Hematopoietic multipotent progenitor cell (in vitro differentiated cells): ENCODE data around the gene DBNDD1. TPM values are rescaled to one million over a fixed set of nuclear protein-coding genes. Genes with fewer than 3 reads are reported as not detected.

ENCODE experiments used
- DNase-seq, 3 donors: peaks; one replicate each; pipeline ENCODE4 v3.0.0-alpha.2; 2011 to 2015; ENCODE audit warnings: low read depth in 2 of 3, low spot score in 2 of 3
- total RNA-seq: library from RNA; depleted of rRNA; stranded (reverse); fragments of >200 nt; gene quantifications from one replicate; pipeline ENCODE4 v1.2.3, GENCODE V29; 2012

The DBNDD1 gene
- total RNA-seq, 1 donor: 1.1 TPM

DNA sequence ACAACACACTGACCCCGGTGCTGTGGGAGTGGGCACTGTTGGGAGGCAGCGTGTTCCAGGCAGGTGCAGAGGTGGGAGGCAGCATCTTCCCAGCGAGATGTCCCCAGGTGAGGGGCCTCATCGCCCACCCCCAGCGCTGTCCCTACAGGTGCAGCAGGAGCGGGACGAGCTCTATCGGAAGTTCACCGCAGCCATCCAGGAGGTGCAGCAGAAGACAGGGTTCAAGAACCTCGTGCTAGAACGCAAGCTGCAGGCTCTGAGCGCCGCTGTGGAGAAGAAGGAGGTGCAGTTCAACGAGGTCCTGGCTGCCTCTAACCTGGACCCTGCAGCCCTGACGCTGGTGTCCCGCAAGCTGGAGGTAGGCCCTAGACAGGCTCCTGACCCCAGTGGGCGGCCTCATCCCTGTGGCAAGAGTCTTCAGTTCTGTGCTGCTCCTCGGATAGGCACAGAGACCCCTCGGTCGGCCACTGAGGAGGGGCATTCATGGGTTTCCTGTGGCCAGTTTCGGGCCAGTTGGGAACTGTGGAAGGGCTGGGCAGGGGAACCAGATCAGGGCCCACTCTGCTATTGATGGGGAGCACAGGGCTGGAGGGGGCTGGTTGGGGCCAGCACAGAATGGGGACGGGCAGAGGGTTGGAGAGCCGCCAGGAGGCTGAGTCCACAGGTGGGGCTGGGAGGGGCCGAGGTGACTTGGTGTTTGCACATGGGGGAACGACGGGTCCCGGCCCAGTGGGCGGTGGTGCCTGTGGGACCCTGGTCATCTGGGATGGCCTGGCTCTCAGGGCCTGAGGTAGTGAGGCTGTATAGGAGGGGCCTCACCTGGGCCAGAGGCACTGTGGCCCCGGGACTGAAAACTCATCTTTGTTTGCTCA, 21.1 kb upstream of the DBNDD1 start:
- DNase-seq: no peak

DNA sequence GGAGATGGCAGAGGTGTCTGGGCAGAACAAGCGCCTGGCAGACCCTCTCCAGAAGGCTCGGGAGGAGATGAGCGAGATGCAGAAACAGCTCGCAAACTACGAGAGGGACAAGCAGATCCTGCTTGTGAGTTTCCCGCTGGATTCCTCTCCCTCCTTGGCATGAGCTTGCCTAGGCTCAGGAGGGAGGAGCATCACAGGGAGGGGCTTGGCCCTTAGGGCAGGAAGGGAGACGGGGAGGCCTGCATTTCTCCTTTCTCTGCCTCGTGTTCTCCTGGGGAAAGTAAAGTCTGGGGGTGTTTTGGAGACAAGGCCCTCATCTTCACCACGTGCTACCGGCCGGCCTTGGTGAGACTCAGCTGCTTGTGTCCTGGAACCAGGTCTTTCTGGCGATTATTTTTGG, 18.0 kb upstream of the DBNDD1 start:
- DNase-seq: no peak

DNA sequence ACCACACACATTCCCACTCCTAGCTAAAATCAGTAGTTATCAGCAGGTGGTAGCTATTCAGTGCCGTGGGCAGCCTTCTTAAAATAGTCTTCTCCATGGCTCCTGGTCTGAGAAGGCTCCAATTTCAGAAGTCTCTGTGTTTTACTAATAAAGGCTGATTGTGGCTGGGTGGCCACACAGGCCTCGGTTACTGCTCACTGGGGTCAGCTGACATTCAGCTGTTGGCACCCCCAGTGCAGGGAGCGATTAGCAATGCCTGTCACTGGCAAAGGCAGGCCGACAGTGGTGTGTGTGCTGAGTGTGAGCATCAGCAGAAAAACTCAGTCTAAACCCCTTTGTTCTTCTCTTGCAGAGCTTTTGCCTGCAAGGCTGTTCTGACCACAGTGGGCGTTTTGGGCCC, 16.6 kb upstream of the DBNDD1 start:
- no peak for DNase-seq

DNA sequence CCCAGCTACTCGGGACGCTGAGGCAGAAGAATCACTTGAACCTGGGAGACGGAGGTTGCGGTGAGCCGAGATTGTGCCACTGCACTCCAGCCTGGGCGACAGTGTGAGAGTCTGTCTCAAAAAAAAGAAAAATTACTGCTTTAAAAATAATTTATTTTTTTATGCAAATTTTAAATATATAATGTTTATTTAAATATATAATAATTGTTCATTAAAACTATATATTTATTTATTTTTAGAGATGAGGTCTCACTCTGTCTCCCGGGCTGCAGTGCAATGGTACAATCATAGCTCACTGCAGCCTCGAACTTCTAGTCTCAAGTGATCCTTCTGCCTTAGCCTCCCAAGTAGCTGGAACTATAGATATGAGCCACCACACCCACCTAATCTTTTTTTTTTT, 15.2 kb upstream of the DBNDD1 start:
- no peak for DNase-seq

DNA sequence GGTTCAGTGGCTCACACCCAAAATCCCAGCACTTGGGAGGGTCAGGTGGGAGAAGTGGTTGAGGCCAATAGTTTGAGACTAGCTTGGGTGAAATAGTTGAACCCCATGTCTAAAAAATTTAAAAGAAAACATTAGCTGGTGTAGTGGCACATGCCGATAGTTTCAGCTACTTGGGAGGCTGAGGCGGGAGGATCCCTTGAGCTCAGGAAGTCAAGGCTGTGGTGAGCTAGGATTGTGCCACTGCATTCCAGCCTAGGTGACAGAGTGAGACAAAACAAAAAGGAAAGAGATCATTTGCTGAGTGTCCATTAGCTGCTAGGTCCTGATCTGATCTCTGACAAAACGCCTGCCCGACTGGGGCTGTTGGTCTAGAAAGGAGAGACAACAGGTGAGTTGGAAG, 14.1 kb upstream of the DBNDD1 start:
- DNase-seq: no peak

DNA sequence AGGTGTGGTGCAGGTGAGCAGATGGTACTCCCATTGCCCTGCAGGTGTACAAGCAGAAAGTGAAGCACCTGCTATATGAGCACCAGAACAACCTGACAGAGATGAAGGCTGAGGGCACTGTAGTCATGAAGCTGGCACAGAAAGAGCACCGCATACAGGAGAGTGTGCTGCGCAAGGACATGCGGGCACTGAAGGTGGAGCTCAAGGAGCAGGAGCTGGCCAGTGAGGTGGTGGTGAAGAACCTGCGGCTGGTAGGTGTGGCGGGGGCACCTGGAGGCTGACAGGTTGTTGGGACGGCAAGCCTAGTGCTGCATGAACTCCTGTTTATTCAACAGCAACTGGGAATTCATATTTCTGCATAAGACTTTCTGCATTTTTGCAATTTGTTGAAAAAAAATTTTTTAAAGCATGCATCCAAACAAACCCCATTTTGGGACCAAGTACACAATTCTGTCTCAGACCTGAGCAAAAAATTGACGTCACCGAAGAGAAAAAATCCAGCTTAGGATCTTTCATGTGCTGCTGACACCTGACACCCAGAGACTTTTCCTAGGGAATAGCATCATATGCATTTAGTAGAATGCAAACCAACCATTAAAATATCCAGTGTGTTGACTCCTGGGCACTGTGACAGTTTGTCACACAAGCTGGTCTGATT, 13.5 kb upstream of the DBNDD1 start:
- no peak for DNase-seq

DNA sequence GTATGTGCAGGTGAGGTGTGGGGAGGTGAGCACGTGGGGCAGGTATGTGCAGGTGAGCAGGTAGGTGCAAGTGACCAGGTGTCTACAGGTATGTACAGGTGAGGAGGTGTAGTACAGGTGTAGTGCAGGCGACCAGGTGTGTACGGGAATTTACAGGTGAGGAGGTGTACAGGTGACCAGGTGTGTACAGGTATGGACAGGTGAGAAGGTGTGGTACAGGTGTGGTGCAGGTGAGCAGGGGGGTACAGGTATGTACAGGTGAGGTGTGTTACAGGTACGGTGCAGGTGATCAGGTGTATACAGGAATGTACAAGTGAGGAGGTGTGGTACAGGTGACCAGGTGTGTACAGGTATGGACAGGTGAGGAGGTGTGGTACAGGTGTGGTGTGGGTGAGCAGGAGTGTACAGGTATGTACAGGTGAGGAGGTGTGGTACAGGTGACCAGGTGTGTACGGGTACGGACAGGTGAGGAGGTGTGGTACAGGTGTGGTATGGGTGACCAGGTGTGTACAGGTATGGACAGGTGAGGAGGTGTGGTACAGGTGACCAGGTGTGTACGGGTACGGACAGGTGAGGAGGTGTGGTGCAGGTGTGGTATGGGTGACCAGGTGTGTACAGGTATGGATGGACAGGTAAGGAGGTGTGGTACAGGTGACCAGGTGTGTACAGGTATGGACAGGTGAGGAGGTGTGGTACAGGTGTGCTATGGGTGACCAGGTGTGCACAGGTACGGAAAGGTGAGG, 12.8 kb upstream of the DBNDD1 start:
- DNase-seq: peak in 1 of 3 donors; percentile 44

DNA sequence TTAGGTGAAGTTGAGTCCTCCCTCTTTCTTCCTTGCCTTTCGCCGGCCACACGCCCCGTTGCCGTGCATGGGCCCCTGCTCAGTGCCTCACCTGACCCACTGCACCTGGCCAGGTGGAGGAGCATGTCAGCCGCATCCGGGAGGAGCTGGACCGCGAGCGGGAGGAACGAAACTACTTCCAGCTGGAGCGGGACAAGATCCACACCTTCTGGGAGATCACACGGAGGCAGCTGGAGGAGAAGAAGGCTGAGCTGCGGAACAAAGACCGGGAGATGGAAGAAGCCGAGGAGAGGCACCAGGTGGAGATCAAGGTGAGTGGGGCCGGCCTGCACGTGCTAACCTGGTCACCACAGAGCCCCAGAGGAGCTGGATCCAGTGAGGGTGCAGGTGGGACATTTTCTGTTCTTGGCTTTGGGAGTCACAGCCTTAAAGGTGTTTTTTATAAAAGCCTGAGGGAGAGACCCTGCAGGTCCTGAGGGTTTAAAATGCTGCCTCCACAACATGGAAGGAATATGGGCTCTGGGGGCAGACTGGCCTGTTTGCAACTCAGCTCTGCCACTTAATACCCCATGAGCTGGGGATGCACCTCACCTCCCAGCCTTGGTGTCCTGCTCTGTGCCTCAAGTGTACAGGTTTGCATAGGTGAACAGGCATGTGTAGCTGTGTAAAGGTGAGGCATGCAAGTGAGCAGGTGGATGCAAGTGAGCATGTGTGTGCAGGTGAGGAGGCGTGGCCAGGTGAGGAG, 12.1 kb upstream of the DBNDD1 start:
- DNase-seq: no peak

DNA sequence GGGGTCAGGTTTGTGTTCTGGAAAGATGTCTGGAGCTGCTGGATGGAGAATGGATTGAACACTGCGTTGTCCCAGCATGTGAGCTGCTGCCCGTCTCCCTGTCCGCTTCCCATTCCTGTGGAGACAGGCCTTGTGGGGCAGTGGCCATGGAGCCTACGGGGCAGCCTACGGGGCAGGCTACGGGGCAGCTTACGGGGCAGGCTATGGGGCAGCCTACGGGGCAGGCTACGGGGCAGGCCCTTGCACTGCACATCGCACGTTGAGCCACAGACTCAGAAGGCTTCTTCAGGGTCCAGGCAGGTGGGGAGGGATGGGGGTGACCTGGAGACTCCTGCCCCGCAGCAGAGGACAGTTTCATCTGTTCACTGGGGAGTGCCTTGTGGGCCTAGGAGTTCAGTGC, 9.7 kb upstream of the DBNDD1 start:
- no peak for DNase-seq

DNA sequence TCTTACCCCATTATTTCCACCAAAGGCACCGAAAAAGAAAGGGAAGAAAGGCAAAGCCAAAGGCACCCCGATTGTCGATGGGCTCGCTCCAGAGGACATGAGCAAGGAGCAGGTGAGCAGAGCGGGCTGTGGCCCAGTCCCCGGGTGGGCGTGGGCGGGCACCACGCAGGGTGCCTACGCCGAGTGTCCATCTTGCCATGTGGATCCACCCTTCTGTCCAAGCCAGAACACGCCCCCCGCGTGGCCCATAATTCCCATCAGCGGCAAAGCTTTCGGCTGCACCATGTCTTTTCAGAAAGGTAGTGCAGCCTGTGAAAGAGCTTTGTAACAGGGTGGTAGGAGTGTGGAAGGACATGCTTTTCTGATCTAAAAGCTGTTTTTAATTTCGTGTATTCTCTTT, 8.4 kb upstream of the DBNDD1 start:
- no peak for DNase-seq

DNA sequence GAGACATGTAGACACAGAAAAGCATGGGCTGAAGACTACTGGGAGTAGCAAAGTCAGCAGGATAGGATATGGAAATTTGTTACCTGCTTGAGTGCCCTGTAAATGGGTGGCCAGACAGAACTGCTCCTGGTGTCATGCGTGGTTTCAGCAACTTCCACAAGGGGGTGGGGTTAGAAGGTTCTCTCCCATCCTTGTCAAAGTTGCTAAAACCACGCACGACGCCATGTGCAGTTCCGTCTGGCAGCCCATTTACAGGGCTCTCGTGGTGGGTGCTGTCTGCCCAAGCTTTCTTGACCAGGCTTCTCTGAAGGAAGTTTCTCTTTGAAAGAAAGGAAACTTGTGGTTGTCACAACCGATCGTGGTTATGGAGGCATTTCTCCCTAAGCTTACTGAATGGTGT, 6.9 kb upstream of the DBNDD1 start:
- DNase-seq: no peak

DNA sequence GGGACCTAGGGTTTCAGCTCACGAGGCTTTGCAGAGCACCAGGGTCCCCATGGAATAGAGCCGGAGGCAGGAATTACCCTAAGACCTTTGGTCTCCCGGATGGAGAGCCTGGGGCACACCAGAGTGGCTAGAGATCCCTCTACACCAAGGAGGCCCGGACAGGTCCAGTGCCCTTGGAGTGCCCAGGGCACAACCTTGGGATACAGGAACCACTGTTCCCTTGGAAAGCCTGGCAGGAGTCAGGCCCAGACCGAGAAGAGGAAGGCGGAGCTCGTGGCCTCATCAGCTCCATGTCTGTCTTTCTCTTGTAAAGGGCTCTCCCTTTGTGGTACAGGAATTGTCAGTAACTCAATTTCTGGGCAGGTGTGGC, 3.8 kb upstream of the DBNDD1 start:
- no peak for DNase-seq

DNA sequence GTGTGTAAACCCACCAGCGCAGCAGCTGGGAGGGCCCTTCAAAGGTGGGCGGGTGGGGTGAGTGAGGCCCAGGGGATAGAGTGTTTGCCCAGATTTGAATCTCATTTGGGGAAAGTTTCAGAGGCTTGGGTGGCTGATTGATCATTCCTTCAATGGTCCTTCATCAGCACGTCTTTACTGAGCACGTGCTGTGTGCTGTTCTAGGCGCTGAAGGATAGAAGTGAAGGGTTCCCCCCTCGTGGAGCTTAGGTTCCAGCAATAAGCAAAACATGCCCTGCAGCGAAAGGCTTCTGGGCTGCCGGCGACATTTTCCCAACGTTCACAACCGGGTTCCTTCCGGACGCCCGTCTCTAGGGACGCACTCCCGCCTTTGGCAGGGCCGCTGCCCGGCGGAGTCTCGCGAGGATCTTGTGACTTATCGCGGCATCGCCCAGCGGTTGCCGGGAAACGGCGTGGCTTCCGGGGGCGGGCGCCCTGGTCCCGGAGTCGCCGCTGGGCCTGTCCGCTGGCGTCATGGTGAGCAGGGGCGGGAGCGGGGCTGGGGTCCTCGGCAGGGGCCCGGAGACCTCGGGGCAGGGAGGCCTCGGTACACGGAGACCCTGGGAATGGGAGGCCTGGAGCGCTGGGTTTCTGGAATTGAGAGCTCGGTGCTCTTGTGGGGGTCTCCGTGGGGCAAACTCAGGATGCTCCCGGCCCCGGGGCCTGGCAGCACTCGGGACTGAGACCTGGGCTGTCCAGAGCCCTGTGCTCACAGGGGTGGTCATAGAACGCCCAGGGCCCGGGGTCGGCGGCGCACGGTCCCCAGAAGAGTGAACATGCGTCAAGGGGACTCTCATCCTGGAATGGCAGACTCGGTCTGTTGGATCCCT, 3.2 kb upstream of the DBNDD1 start:
- DNase-seq: peak; percentile 54 to 78 (median 77)

DNA sequence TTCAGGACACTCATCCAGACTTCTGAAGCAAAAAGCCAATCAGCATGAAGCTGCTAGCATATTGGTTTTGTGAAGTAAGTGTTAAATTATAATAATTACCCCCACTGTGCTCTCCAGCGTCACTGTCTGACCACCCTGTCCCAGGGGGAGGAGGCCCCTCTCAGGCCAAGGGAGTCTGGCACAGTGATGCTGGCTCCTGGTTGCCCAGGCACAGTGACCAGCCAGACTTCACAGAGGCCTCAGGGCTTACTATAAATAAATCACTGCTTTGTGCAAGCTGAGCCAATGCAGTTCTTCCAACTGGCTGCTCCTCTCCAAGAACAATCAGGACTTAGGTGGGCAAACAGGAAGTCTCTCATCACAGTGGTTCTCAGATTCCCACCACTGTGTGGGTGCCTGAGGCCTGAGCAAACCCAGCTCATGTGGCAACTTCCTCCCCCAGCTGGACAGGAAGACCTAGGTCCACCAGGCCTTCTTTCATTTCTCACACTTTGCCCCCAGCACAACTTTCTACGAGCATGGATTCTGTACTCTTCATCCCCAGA, 1.7 kb upstream of the DBNDD1 start:
- no peak for DNase-seq

DNA sequence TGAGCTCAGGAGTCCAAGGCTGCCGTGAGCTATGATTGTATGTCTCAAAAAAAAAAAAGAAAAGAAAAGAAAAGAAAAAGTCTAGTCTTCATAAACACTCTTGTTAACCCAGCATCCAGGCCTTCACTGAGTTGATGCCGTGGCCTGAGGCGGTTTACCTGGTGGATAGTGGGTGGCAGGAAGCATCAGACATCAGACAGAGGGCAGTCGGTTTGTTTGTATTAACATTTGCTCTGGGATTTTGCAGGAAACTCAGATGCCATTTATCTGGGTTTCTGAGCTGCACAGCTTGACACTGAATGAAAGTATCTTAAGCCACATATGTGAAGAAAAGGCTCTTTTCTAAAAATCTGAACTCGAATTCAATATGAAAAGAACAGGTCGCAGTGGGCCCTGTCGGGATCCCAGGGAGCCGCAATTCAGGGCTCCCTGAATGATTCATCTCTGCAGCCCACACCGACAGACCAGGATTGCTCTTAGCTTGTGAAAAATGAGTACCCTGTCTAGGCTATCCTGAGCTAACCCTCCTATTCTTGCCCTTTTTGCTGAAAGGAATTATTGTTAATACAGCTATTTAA, 1.1 kb upstream of the DBNDD1 start:
- DNase-seq: no peak

DNA sequence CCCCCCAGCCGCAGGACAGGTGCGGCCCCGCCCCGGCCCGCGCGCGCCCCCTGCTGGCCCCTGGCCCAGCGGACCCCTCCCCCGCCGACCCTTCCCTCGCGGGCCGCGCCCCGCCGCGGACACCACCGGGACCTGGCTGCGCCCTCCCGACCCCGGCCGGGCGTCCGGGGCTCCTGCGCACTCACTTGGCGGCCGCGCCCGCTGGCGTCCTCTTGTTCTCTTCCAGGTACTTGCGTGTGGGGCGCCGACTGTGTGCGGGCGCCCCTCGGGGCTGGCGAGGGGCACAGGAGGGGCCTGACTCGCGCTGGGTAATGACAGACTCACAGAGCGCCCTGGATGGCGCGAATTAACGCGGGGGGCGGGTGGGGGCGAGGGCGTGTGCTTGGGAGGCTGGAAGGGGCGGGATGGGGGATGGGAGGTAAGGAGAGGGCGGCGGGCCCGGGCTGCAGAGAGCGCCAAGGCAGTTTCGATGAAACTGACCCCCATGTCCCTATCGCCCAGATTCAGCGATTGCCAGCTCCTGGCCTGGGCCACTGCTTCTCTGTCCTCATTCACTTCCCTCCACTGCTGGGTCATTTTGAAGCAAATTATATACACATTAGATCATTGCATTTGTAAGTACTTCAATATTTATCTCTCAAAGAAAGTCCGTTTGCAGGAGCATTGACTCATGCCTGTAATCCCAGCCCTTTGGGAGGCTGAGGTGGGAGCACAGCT, 445 bp upstream of the DBNDD1 start:
- peak in 2 of 3 donors; percentile 53 to 56 for DNase-seq

DNA sequence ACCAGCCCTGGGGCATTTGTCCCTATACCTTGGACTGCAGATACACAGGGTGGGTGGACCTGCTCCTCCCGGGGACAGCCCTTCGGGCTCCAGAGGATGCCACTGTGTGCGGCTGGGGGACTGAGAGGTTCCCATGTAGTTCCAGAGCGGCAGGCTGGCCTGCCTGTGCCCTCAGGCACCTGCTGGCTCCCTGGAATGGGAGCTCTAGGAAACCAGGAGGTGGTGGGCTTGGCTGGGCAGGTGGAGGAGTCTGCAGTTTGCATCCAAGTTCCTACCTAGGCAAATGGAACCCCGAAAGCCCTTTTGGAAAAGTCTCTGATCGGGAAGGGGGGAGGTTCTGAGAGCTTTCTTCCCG, 982 bp downstream of the DBNDD1 start:
- no peak for DNase-seq

DNA sequence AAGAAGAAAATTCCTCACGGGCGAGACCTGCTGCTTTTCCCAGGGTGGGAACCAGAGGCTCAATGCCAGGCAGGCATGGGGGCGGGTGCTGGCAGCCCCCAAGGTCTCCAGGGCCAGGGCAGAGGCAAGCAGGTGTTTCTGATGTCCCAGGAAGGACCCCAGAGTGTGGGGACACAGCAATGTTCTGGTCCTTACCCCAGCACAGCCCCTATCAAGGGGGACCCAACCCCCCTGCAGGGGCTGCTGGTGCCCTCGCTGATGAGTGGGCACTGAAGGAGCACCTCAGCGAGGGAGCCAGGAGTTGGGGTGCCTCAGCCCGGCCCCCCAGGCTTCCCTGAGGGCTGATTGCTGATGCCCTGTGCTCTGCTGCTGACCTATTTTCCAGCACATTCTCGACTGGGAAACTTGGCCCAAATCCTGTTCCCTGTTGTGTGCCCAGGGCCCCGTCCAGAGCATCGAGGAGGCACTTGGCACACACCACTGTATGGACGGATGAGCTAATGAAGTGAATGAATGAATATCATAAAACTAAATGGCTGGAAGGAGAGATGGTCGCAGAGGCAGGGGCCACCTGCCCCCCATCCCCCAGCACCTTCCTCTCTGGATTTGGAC, 2.8 kb downstream of the DBNDD1 start:
- no peak for DNase-seq
